DND-41 (cell line): Measurements from ENCODE around the gene DSCAML1.

ENCODE experiments used
- ATAC-seq: fragments of 200-7000 bp; cut with Tn5 transposase; 3 replicates; pipeline ENCODE4 v1.9.1; 2021; ENCODE audit warnings: low read depth; ENCODE audit not compliant: insufficient read depth
- DNase-seq: peaks from one replicate; pipeline ENCODE4 v3.0.0-alpha.2; 2020
- H2AFZ ChIP-seq: 2 replicates; pipeline ENCODE4 v1.6.0; 2012; ENCODE audit warnings: low read depth, low read length
- H3K27ac ChIP-seq: 2 replicates; pipeline ENCODE4 v1.5.1; 2012; ENCODE audit warnings: low read length, inconsistent platforms
- H3K27me3 ChIP-seq: fragments of 200-600 bp; sonication (generic); 2 replicates; pipeline ENCODE4 v1.6.0; 2012; ENCODE audit warnings: low read length, mild to moderate bottlenecking, inconsistent platforms; ENCODE audit not compliant: insufficient read depth, poor library complexity
- H3K36me3 ChIP-seq: 2 replicates; pipeline ENCODE4 v1.5.1; 2012; ENCODE audit warnings: low read length, inconsistent platforms; ENCODE audit not compliant: insufficient read depth
- H3K4me1 ChIP-seq: 2 replicates; pipeline ENCODE4 v1.5.1; 2012; ENCODE audit warnings: mild to moderate bottlenecking, low read length; ENCODE audit not compliant: insufficient read depth
- H3K4me2 ChIP-seq: 2 replicates; pipeline ENCODE4 v1.6.0; 2012; ENCODE audit warnings: mild to moderate bottlenecking, moderate library complexity, low read length, inconsistent platforms; ENCODE audit not compliant: insufficient read depth
- H3K4me3 ChIP-seq, 2 experiments: fragments of 200-600 bp in 1 of 2; shearing (Covaris generic) in 1 of 2; 2 replicates each; pipeline ENCODE4 v1.5.1; 2012 to 2016; ENCODE audit warnings: inconsistent platforms in 2 of 2, low read length in 2 of 2, mild to moderate bottlenecking in 2 of 2, low read depth in 1 of 2, moderate library complexity in 1 of 2
- H3K79me2 ChIP-seq: 2 replicates; pipeline ENCODE4 v1.6.0; 2012; ENCODE audit warnings: low read length, inconsistent platforms; ENCODE audit not compliant: insufficient read depth
- H3K9ac ChIP-seq: 2 replicates; pipeline ENCODE4 v1.6.0; 2012; ENCODE audit warnings: low read depth, mild to moderate bottlenecking, inconsistent platforms, low read length, moderate library complexity
- H3K9me3 ChIP-seq: 2 replicates; pipeline ENCODE4 v1.5.1; 2012; ENCODE audit warnings: low read length, moderate library complexity, mild to moderate bottlenecking, inconsistent platforms; ENCODE audit not compliant: insufficient read depth, severe bottlenecking
- H4K20me1 ChIP-seq: 2 replicates; pipeline ENCODE4 v1.6.0; 2012; ENCODE audit warnings: low read length; ENCODE audit not compliant: insufficient read depth
- CTCF ChIP-seq: IDR thresholded peaks from 2 replicates; pipeline ENCODE4 v1.5.1; 2012; ENCODE audit warnings: borderline replicate concordance, low read length, moderate library complexity, mild to moderate bottlenecking; ENCODE audit not compliant: poor library complexity, severe bottlenecking; ENCODE audit errors: extremely low read depth
- EZH2 ChIP-seq: IDR thresholded peaks from 3 replicates; pipeline ENCODE4 v1.6.1; 2012; ENCODE audit warnings: borderline replicate concordance, low read depth, mild to moderate bottlenecking, moderate library complexity, low read length, inconsistent platforms; ENCODE audit not compliant: severe bottlenecking

DSCAML1 gene

GRCh38 chr11:117535850-117536411 is 261.1 kb downstream of the DSCAML1 start:
- H3K4me1 ChIP-seq: no peaks in the 10 kb centered on the region

GRCh38 chr11:117535201-117535849 is 261.7 kb downstream of the DSCAML1 start:
- H3K79me2 ChIP-seq: no peaks in the 10 kb centered on the region
- no peak overlapping the region for H3K9ac ChIP-seq
- H3K4me3 ChIP-seq: no peak overlapping the region
- TF ChIP-seq CTCF: no peak
- TF ChIP-seq EZH2: no peak
- no peaks in the 10 kb centered on the region for H3K9me3 ChIP-seq
- H4K20me1 ChIP-seq: peaks cover 4% of the 10 kb centered on the region
- no peak overlapping the region for H3K4me2 ChIP-seq
- DNase-seq (no peak), ATAC-seq (no peak)
- no peaks in the 10 kb centered on the region for H3K4me1 ChIP-seq
- no peaks in the 10 kb centered on the region for H3K27me3 ChIP-seq
- H2AFZ ChIP-seq: no peak overlapping the region
- H3K36me3 ChIP-seq: 0 out of 2 replicates have a peak, but pooled peaks cover 2% of the 10 kb centered on the region
- H3K27ac ChIP-seq: no peak overlapping the region

More at GRCh38 chr11:117535850-117536411, 261.1 kb downstream of the DSCAML1 start:
- Histone ChIP-seq H3K27ac (no peak overlapping the region), H4K20me1 (peaks cover 4% of the 10 kb centered on the region), H3K9me3 (no peaks in the 10 kb centered on the region), H3K79me2 (no peaks in the 10 kb centered on the region), H3K4me2 (no peak overlapping the region), H3K4me3 (no peak overlapping the region), H2AFZ (no peak overlapping the region), H3K27me3 (no peaks in the 10 kb centered on the region), H3K9ac (no peak overlapping the region), H3K36me3 (0 out of 2 replicates have a peak, but pooled peaks cover 2% of the 10 kb centered on the region)
- no peak for DNase-seq
- no peak for ATAC-seq
- no peak for TF ChIP-seq CTCF
- TF ChIP-seq EZH2: no peak

GRCh38 chr11:117532568-117532967 is 264.4 kb downstream of the DSCAML1 start:
- Histone ChIP-seq H2AFZ (no peak overlapping the region), H3K36me3 (0 out of 2 replicates have a peak, but pooled peaks cover 2% of the 10 kb centered on the region), H3K4me2 (no peak overlapping the region), H3K9me3 (no peaks in the 10 kb centered on the region), H3K9ac (no peak overlapping the region), H4K20me1 (peaks cover 6% of the 10 kb centered on the region), H3K4me3 (no peak overlapping the region), H3K4me1 (peaks cover 20% of the 10 kb centered on the region), H3K27ac (no peak overlapping the region), H3K79me2 (no peaks in the 10 kb centered on the region), H3K27me3 (no peaks in the 10 kb centered on the region)
- DNase-seq (no peak), ATAC-seq (no peak)
- TF ChIP-seq CTCF (no peak), EZH2 (no peak)
